Fibroblast of skin of left quadriceps (primary cell): ENCODE results near the gene TNS3.

Experiments used
- DNase-seq, 2 experiments: peaks; one replicate each; pipeline ENCODE4 v3.0.0-alpha.2; 2013; ENCODE audit warnings: low read depth in 2 of 2

Gene TNS3

GRCh38 chr7:47329320-47329926 is 252.5 kb downstream of the TNS3 start:
- DNase-seq = no peak

GRCh38 chr7:47328392-47329319 is 253.3 kb downstream of the TNS3 start:
- no peak for DNase-seq

- peak; percentile 71 to 72 for DNase-seq
Measured at GRCh38 chr7:47327698-47328391, 254.1 kb downstream of the TNS3 start.

GRCh38 chr7:47327346-47327697 is 254.6 kb downstream of the TNS3 start:
- no peak for DNase-seq

- DNase-seq = peak; percentile 44 to 46
Measured at GRCh38 chr7:47326808-47327207, 255.1 kb downstream of the TNS3 start.

GRCh38 chr7:47326220-47326619 is 255.7 kb downstream of the TNS3 start:
- peak; percentile 45 for DNase-seq

GRCh38 chr7:47325337-47325736 is 256.6 kb downstream of the TNS3 start:
- no peak for DNase-seq

- DNase-seq = no peak
Measured at GRCh38 chr7:47323904-47324303, 258.0 kb downstream of the TNS3 start.

GRCh38 chr7:47322731-47323130 is 259.2 kb downstream of the TNS3 start:
- DNase-seq = no peak

GRCh38 chr7:47320296-47320695 is 261.6 kb downstream of the TNS3 start:
- no peak for DNase-seq

- no peak for DNase-seq
Measured at GRCh38 chr7:47318395-47319182, 263.3 kb downstream of the TNS3 start.

GRCh38 chr7:47317487-47317886 is 264.4 kb downstream of the TNS3 start:
- DNase-seq = no peak

- no peak for DNase-seq
Measured at GRCh38 chr7:47314728-47315607, 266.9 kb downstream of the TNS3 start.

GRCh38 chr7:47314248-47314647 is 267.7 kb downstream of the TNS3 start:
- DNase-seq = no peak

- DNase-seq = no peak
Measured at GRCh38 chr7:47313564-47313963, 268.3 kb downstream of the TNS3 start.

GRCh38 chr7:47311891-47312290 is 270.0 kb downstream of the TNS3 start:
- DNase-seq = no peak

- DNase-seq = no peak
Measured at GRCh38 chr7:47310020-47310419, 271.9 kb downstream of the TNS3 start.

- DNase-seq = no peak
Measured at GRCh38 chr7:47308808-47309207, 273.1 kb downstream of the TNS3 start.

GRCh38 chr7:47307311-47307710 is 274.6 kb downstream of the TNS3 start:
- DNase-seq = no peak

- no peak for DNase-seq
Measured at GRCh38 chr7:47304727-47305719, 276.9 kb downstream of the TNS3 start.
